Measurements from ENCODE around the gene ZNF786. TPM values are rescaled to one million over a fixed set of nuclear protein-coding genes. Genes with fewer than 3 reads are reported as not detected.

The ZNF786 gene
- total RNA-seq, 8 experiments from 2014 or later, result 2.5 to 15.6 (median 7.1) TPM

GRCh38 chr7:149020483-149020882, 70.0 kb downstream of the ZNF786 start:
- no peaks in the 10 kb centered on the region for H3K4me1 ChIP-seq (replicated peaks in 1 of 2)
- H3K27ac ChIP-seq, result no peak overlapping the region
- H3K4me3 ChIP-seq, result no peak overlapping the region
- no peak for ATAC-seq (replicated peaks in 6 of 8)
- 60 to 100% (median 99%) methylated on average over 1 to 6 of the region's 11 CpGs; no CpG with 5 or more reads in 4 of the 10 experiments for WGBS, 10 experiments
- in situ Hi-C loops (cut with MboI; ENCODE audit: low pct_unique_long_range_greater_than_20kb in 2 of 9, low sequenced_read_pairs in 9 of 9, unreplicated experiment in 9 of 9), result no loop called here

Other genes starting within 250 kb of the ZNF786 start
- 10 to 100 TPM in 6 of 8 experiments, 1 to 10 TPM in 2; 2.1 to 61.4 (median 17.1) TPM for gene EZH2, start 206.4 kb downstream of the ZNF786 start, total RNA-seq
- 100 to 1,000 TPM in 5 of 8 experiments, 10 to 100 TPM in 3; 78.7 to 201 (median 109) TPM for gene PDIA4, start 62.2 kb downstream of the ZNF786 start, total RNA-seq
- 1 to 10 TPM; 2.5 to 5.1 (median 3.2) TPM for gene ZNF425, start 35.6 kb upstream of the ZNF786 start, total RNA-seq
- 10 to 100 TPM in 6 of 8 experiments, 1 to 10 TPM in 2; 5.4 to 14.5 (median 10.8) TPM for gene ZNF398, start 56.7 kb upstream of the ZNF786 start, total RNA-seq
- 10 to 100 TPM; 15.1 to 56.2 (median 24.2) TPM for gene ZNF282, start 104.8 kb upstream of the ZNF786 start, total RNA-seq
- 10 to 100 TPM in 1 of 8 experiments, 1 to 10 TPM in 7; 3.9 to 10.2 (median 6.5) TPM for gene ZNF212, start 148.9 kb upstream of the ZNF786 start, total RNA-seq
- 10 to 100 TPM in 6 of 8 experiments, 1 to 10 TPM in 2; 9.1 to 24.0 (median 13.5) TPM for gene ZNF783, start 171.5 kb upstream of the ZNF786 start, total RNA-seq

Measured in motor neuron (in vitro differentiated cells).